WTC11 (cell line): ENCODE measurements around the gene UROC1. TPM values are rescaled to one million over a fixed set of nuclear protein-coding genes. Genes with fewer than 3 reads are reported as not detected.

ENCODE experiments used
- ATAC-seq: fragments of 200-7000 bp; cut with Tn5 transposase; 2 replicates; pipeline ENCODE4 v1.10.0; 2021; ENCODE audit warnings: mild to moderate bottlenecking, moderate library complexity
- CTCF ChIA-PET: fragments of 300-600 bp; sonication (Branson Sonifier 250); formaldehyde crosslinking; loops from one replicate; lab custom pipeline; 2021; ENCODE audit warnings: antibody characterized with exemption; lab: Charles Lee
- POLR2A ChIA-PET: fragments of 350-600 bp; sonication (Branson Sonifier 250); formaldehyde crosslinking; loops from one replicate; lab custom pipeline; 2021; ENCODE audit warnings: antibody characterized with exemption; lab: Charles Lee
- DNase-seq: peaks from one replicate; pipeline ENCODE4 v3.0.0; 2021; ENCODE audit warnings: low spot score
- H3K27ac Mint-ChIP-seq: 2 replicates; pipeline ENCODE4 v1.8.0; 2021; ENCODE audit warnings: mixed read lengths
- H3K27me3 Mint-ChIP-seq: 2 replicates; pipeline ENCODE4 v1.8.0; 2021; ENCODE audit warnings: low read depth, mild to moderate bottlenecking, moderate library complexity, mixed read lengths
- H3K36me3 Mint-ChIP-seq: 2 replicates; pipeline ENCODE4 v1.8.0; 2021; ENCODE audit warnings: mixed read lengths
- H3K4me1 Mint-ChIP-seq: 2 replicates; pipeline ENCODE4 v1.8.0; 2022; ENCODE audit warnings: mixed read lengths
- H3K4me3 Mint-ChIP-seq: 2 replicates; pipeline ENCODE4 v1.8.0; 2021; ENCODE audit warnings: mild to moderate bottlenecking, moderate library complexity, mixed read lengths
- H3K9me3 Mint-ChIP-seq: 2 replicates; pipeline ENCODE4 v1.8.0; 2021; ENCODE audit warnings: mixed read lengths
- ATF6 ChIP-seq: sonication (generic); formaldehyde crosslinking; IDR thresholded peaks from 2 replicates; pipeline ENCODE4 v1.8.1; 2023; ENCODE audit warnings: mild to moderate bottlenecking, missing genetic modification reagents
- CDX4 ChIP-seq: fragments of 250-450 bp; sonication (Bioruptor Pico); IDR thresholded peaks from 2 replicates; pipeline ENCODE4 v1.9.0; 2021; ENCODE audit warnings: moderate library complexity, mild to moderate bottlenecking, inconsistent platforms, borderline replicate concordance
- E2F5 ChIP-seq: sonication (generic); formaldehyde crosslinking; IDR thresholded peaks from 2 replicates; pipeline ENCODE4 v1.8.1; 2022; ENCODE audit warnings: mild to moderate bottlenecking, moderate library complexity, missing genetic modification reagents
- GABPB1 ChIP-seq: sonication (generic); formaldehyde crosslinking; IDR thresholded peaks from 2 replicates; pipeline ENCODE4 v1.8.1; 2023; ENCODE audit warnings: mild to moderate bottlenecking, missing genetic modification reagents
- GTF2I ChIP-seq: fragments of 250-450 bp; sonication (Bioruptor Pico); conservative IDR thresholded peaks from 2 replicates; pipeline ENCODE4 v1.4.0; 2021; ENCODE audit warnings: mild to moderate bottlenecking
- IRF1 ChIP-seq: sonication (generic); formaldehyde crosslinking; IDR thresholded peaks from 2 replicates; pipeline ENCODE4 v1.8.0; 2023; ENCODE audit warnings: missing genetic modification reagents
- IRF2 ChIP-seq: sonication (generic); formaldehyde crosslinking; IDR thresholded peaks from 2 replicates; pipeline ENCODE4 v1.8.0; 2022; ENCODE audit warnings: low read depth, missing genetic modification reagents, borderline replicate concordance
- JAZF1 ChIP-seq: fragments of 250-450 bp; sonication (Bioruptor Pico); IDR thresholded peaks from 2 replicates; pipeline ENCODE4 v1.9.0; 2021; ENCODE audit warnings: moderate library complexity, mild to moderate bottlenecking, inconsistent platforms
- MLX ChIP-seq: sonication (generic); formaldehyde crosslinking; IDR thresholded peaks from 2 replicates; pipeline ENCODE4 v1.8.1; 2023; ENCODE audit warnings: mild to moderate bottlenecking, missing genetic modification reagents, moderate library complexity
- MXD4 ChIP-seq: fragments of 250-450 bp; sonication (Bioruptor Pico); IDR thresholded peaks from 2 replicates; pipeline ENCODE4 v1.8.0; 2021; ENCODE audit warnings: mild to moderate bottlenecking, moderate library complexity, borderline replicate concordance
- NFYB ChIP-seq: sonication (generic); formaldehyde crosslinking; conservative IDR thresholded peaks from 2 replicates; pipeline ENCODE4 v1.8.0; 2022; ENCODE audit warnings: low read depth, missing genetic modification reagents
- NR3C1 ChIP-seq: sonication (generic); formaldehyde crosslinking; conservative IDR thresholded peaks from 2 replicates; pipeline ENCODE4 v1.8.1; 2023; ENCODE audit warnings: low read depth, mild to moderate bottlenecking, missing genetic modification reagents
- PRDM15 ChIP-seq: sonication (generic); formaldehyde crosslinking; IDR thresholded peaks from 2 replicates; pipeline ENCODE4 v1.8.0; 2022; ENCODE audit warnings: missing genetic modification reagents
- SP1 ChIP-seq: sonication (generic); formaldehyde crosslinking; conservative IDR thresholded peaks from 2 replicates; pipeline ENCODE4 v1.8.1; 2022; ENCODE audit warnings: missing genetic modification reagents
- TEAD1 ChIP-seq: sonication (generic); formaldehyde crosslinking; IDR thresholded peaks from 2 replicates; pipeline ENCODE4 v1.8.0; 2022; ENCODE audit warnings: mild to moderate bottlenecking, missing genetic modification reagents
- TEAD4 ChIP-seq: sonication (generic); formaldehyde crosslinking; IDR thresholded peaks from 2 replicates; pipeline ENCODE4 v1.8.0; 2022; ENCODE audit warnings: mild to moderate bottlenecking, missing genetic modification reagents
- TP53 ChIP-seq: sonication (generic); formaldehyde crosslinking; IDR thresholded peaks from 2 replicates; pipeline ENCODE4 v1.8.1; 2023; ENCODE audit warnings: mild to moderate bottlenecking, missing genetic modification reagents
- ZBTB21 ChIP-seq: sonication (generic); formaldehyde crosslinking; IDR thresholded peaks from 2 replicates; pipeline ENCODE4 v1.8.1; 2023; ENCODE audit warnings: mild to moderate bottlenecking, missing genetic modification reagents, borderline replicate concordance
- ZNF232 ChIP-seq: sonication (generic); formaldehyde crosslinking; IDR thresholded peaks from 2 replicates; pipeline ENCODE4 v1.8.0; 2022; ENCODE audit warnings: mild to moderate bottlenecking, missing genetic modification reagents
- ZNF416 ChIP-seq: fragments of 250-450 bp; sonication (Bioruptor Pico); IDR thresholded peaks from 2 replicates; pipeline ENCODE4 v1.9.0; 2021; ENCODE audit warnings: mild to moderate bottlenecking, inconsistent platforms
- ZNF532 ChIP-seq: fragments of 250-450 bp; sonication (Bioruptor Pico); IDR thresholded peaks from 2 replicates; pipeline ENCODE4 v1.9.0; 2021; ENCODE audit warnings: mild to moderate bottlenecking, borderline replicate concordance
- total RNA-seq: library from RNA; stranded (reverse); gene quantifications from 3 replicates; pipeline ENCODE4 v1.2.3, GENCODE V29; 2021

UROC1 gene
- total RNA-seq, 1 experiment from 2014 or later: not detected

GRCh38 chr3:126472277-126473006 lies 45.1 kb downstream of the UROC1 start:
- Mint-ChIP-seq H3K4me3 (peak overlapping the region; percentile 89), H3K4me1 (peaks cover 35% of the 10 kb centered on the region), H3K9me3 (no peaks in the 10 kb centered on the region), H3K27ac (peak overlapping the region; percentile 44), H3K36me3 (peaks cover 39% of the 10 kb centered on the region), H3K27me3 (no peaks in the 10 kb centered on the region)
- CTCF ChIA-PET: interaction anchor here (1.2 kb wide), 1 partner anchor 226 kb away, joined by 3 read pairs; no protein-coding TSS in a partner anchor
- POLR2A ChIA-PET: no interaction called here
- peak; percentile 99 for TF ChIP-seq GABPB1 (CRISPR knock-in tag)
- TF ChIP-seq ZBTB21 (CRISPR knock-in tag): no peak
- TF ChIP-seq ATF6: no peak
- no peak for TF ChIP-seq IRF2 (CRISPR knock-in tag)
- DNase-seq: no peak
- ATAC-seq: no peak

- ChIA-PET POLR2A (no interaction called here), CTCF (no interaction called here)
- no peak for ATAC-seq
- TF ChIP-seq MLX (no peak), NFYB (no peak), IRF1 (CRISPR knock-in tag) (no peak), CDX4 (no peak), PRDM15 (no peak), JAZF1 (CRISPR knock-in tag) (no peak), TEAD4 (CRISPR knock-in tag) (no peak), E2F5 (CRISPR knock-in tag) (no peak), TP53 (CRISPR knock-in tag) (no peak), SP1 (CRISPR knock-in tag) (no peak), ZNF232 (CRISPR knock-in tag) (no peak), NR3C1 (CRISPR knock-in tag) (no peak), GTF2I (no peak), ZNF532 (CRISPR knock-in tag) (no peak), MXD4 (CRISPR knock-in tag) (no peak), TEAD1 (CRISPR knock-in tag) (no peak), ZNF416 (no peak)
Measured at GRCh38 chr3:126469479-126469878, 48.1 kb downstream of the UROC1 start.

More at GRCh38 chr3:126469479-126469878, 48.1 kb downstream of the UROC1 start:
- no peaks in the 10 kb centered on the region for H3K27me3 Mint-ChIP-seq
- peaks cover 25% of the 10 kb centered on the region for H3K4me1 Mint-ChIP-seq
- no peaks in the 10 kb centered on the region for H3K9me3 Mint-ChIP-seq
- no peak for DNase-seq
- H3K27ac Mint-ChIP-seq: peak overlapping the region; percentile 13
- H3K36me3 Mint-ChIP-seq: peaks cover 60% of the 10 kb centered on the region
- H3K4me3 Mint-ChIP-seq: no peak overlapping the region
